Measurements from ENCODE around the gene CYB561A3. TPM values are rescaled to one million over a fixed set of nuclear protein-coding genes. Genes with fewer than 3 reads are reported as not detected.

Gene CYB561A3
- total RNA-seq, 2 experiments from 2014 or later: 49.4 to 59.6 TPM

- Mint-ChIP-seq H3K4me3 (no peak overlapping the region), H3K9me3 (no peaks in the 10 kb centered on the region), H3K4me1 (peaks cover 4% of the 10 kb centered on the region), H3K27ac (peak overlapping the region; percentile 31), H3K27me3 (no peaks in the 10 kb centered on the region), H3K36me3 (ENCODE audit: low read depth) (peaks cover 14% of the 10 kb centered on the region)
- DNase-seq: no peak
- ChIA-PET CTCF (interaction anchor here (2.3 to 2.9 kb wide), 2 partner anchors 14 kb away, joined by 9 to 16 read pairs; no protein-coding TSS in a partner anchor), POLR2A (no interaction called here)
These were observed 11.8 kb downstream of the CYB561A3 start for GRCh38 chr11:61349916-61350315.

GRCh38 chr11:61349189-61349751, 12.4 kb downstream of the CYB561A3 start:
- Mint-ChIP-seq H3K27me3 (no peaks in the 10 kb centered on the region), H3K4me1 (peaks cover 4% of the 10 kb centered on the region), H3K27ac (no peak overlapping the region), H3K36me3 (ENCODE audit: low read depth) (peaks cover 14% of the 10 kb centered on the region), H3K4me3 (no peak overlapping the region), H3K9me3 (no peaks in the 10 kb centered on the region)
- CTCF ChIA-PET: interaction anchor here (0.8 to 2.9 kb wide), 2 partner anchors 9 to 13 kb away, joined by 3 to 16 read pairs; no protein-coding TSS in a partner anchor
- POLR2A ChIA-PET: no interaction called here
- no peak for DNase-seq

- POLR2A ChIA-PET: interaction anchor here (0.7 kb wide), 1 partner anchor 12 kb away, joined by 5 read pairs; no protein-coding TSS in a partner anchor
- CTCF ChIA-PET: interaction anchor here (0.8 to 2.9 kb wide), 8 partner anchors 9 to 42 kb away, joined by 3 to 16 read pairs (median 4); partner anchors contain the start of genes DDB1 and TKFC
- H3K27ac Mint-ChIP-seq: no peak overlapping the region
- H3K27me3 Mint-ChIP-seq: no peaks in the 10 kb centered on the region
- H3K4me3 Mint-ChIP-seq: no peak overlapping the region
- no peaks in the 10 kb centered on the region for H3K9me3 Mint-ChIP-seq
- H3K36me3 Mint-ChIP-seq (ENCODE audit: low read depth): peaks cover 8% of the 10 kb centered on the region
- peaks cover 4% of the 10 kb centered on the region for H3K4me1 Mint-ChIP-seq
- DNase-seq: no peak
These were observed 13.7 kb downstream of the CYB561A3 start for GRCh38 chr11:61347916-61348461.

- no peaks in the 10 kb centered on the region for H3K27me3 Mint-ChIP-seq
- H3K36me3 Mint-ChIP-seq (ENCODE audit: low read depth): peaks cover 4% of the 10 kb centered on the region
- H3K4me3 Mint-ChIP-seq: no peak overlapping the region
- H3K27ac Mint-ChIP-seq: peak overlapping the region; percentile 50
- peaks cover 4% of the 10 kb centered on the region for H3K4me1 Mint-ChIP-seq
- no peak for DNase-seq
- H3K9me3 Mint-ChIP-seq: no peaks in the 10 kb centered on the region
- CTCF ChIA-PET: interaction anchor here (1.1 to 2.5 kb wide), 4 partner anchors 10 to 81 kb away, joined by 3 to 12 read pairs (median 3); no protein-coding TSS in a partner anchor
- POLR2A ChIA-PET: interaction anchor here (0.6 kb wide), 1 partner anchor 57 kb away, joined by 5 read pairs; no protein-coding TSS in a partner anchor
These were observed 15.5 kb downstream of the CYB561A3 start for GRCh38 chr11:61345954-61346843.

- H3K27me3 Mint-ChIP-seq: no peaks in the 10 kb centered on the region
- H3K36me3 Mint-ChIP-seq (ENCODE audit: low read depth): peaks cover 4% of the 10 kb centered on the region
- DNase-seq: no peak
- ChIA-PET CTCF (interaction anchor here (0.9 to 2.5 kb wide), 2 partner anchors 9 to 20 kb away, joined by 3 to 12 read pairs; no protein-coding TSS in a partner anchor), POLR2A (no interaction called here)
- H3K27ac Mint-ChIP-seq: no peak overlapping the region
- H3K4me1 Mint-ChIP-seq: peaks cover 4% of the 10 kb centered on the region
- H3K4me3 Mint-ChIP-seq: no peak overlapping the region
- H3K9me3 Mint-ChIP-seq: no peaks in the 10 kb centered on the region
These were observed 16.5 kb downstream of the CYB561A3 start for GRCh38 chr11:61345170-61345610.

GRCh38 chr11:61343792-61344745, 17.6 kb downstream of the CYB561A3 start:
- Mint-ChIP-seq H3K4me1 (peaks cover 2% of the 10 kb centered on the region), H3K9me3 (no peaks in the 10 kb centered on the region), H3K4me3 (no peak overlapping the region), H3K36me3 (ENCODE audit: low read depth) (no peaks in the 10 kb centered on the region), H3K27me3 (no peaks in the 10 kb centered on the region), H3K27ac (peak overlapping the region; percentile 55)
- ChIA-PET POLR2A (no interaction called here), CTCF (interaction anchor here (0.6 to 2.5 kb wide), 3 partner anchors 8 to 30 kb away, joined by 3 to 12 read pairs (median 3); no protein-coding TSS in a partner anchor)
- DNase-seq: no peak

- Mint-ChIP-seq H3K27me3 (no peaks in the 10 kb centered on the region), H3K36me3 (ENCODE audit: low read depth) (no peaks in the 10 kb centered on the region), H3K9me3 (no peaks in the 10 kb centered on the region), H3K4me3 (no peak overlapping the region), H3K27ac (no peak overlapping the region), H3K4me1 (peaks cover 2% of the 10 kb centered on the region)
- CTCF ChIA-PET: interaction anchor here (1.2 to 1.4 kb wide), 3 partner anchors 19 to 43 kb away, joined by 3 to 5 read pairs (median 5); partner anchors contain the start of gene CYB561A3
- DNase-seq: no peak
- POLR2A ChIA-PET: no interaction called here
These were observed 19.4 kb downstream of the CYB561A3 start for GRCh38 chr11:61342207-61342803.

- ChIA-PET CTCF (interaction anchor here (0.6 to 1.4 kb wide), 4 partner anchors 20 to 44 kb away, joined by 3 to 5 read pairs (median 4); partner anchors contain the start of gene CYB561A3), POLR2A (no interaction called here)
- Mint-ChIP-seq H3K4me3 (no peak overlapping the region), H3K27ac (no peak overlapping the region), H3K9me3 (no peaks in the 10 kb centered on the region), H3K27me3 (no peaks in the 10 kb centered on the region), H3K4me1 (peaks cover 6% of the 10 kb centered on the region), H3K36me3 (ENCODE audit: low read depth) (no peaks in the 10 kb centered on the region)
- no peak for DNase-seq
These were observed 20.0 kb downstream of the CYB561A3 start for GRCh38 chr11:61341706-61342105.

- peaks cover 12% of the 10 kb centered on the region for H3K4me1 Mint-ChIP-seq
- no peak for DNase-seq
- H3K9me3 Mint-ChIP-seq: no peaks in the 10 kb centered on the region
- no peaks in the 10 kb centered on the region for H3K36me3 Mint-ChIP-seq (ENCODE audit: low read depth)
- ChIA-PET POLR2A (no interaction called here), CTCF (interaction anchor here (0.6 to 1.4 kb wide), 5 partner anchors 21 to 494 kb away, joined by 3 to 6 read pairs (median 4); partner anchors contain the start of gene CYB561A3)
- no peak overlapping the region for H3K27ac Mint-ChIP-seq
- H3K4me3 Mint-ChIP-seq: no peak overlapping the region
- no peaks in the 10 kb centered on the region for H3K27me3 Mint-ChIP-seq
These were observed 20.7 kb downstream of the CYB561A3 start for GRCh38 chr11:61340979-61341378.

- ChIA-PET CTCF (interaction anchor here (0.7 to 1.8 kb wide), 5 partner anchors 46 to 673 kb away, joined by 3 to 8 read pairs (median 3); no protein-coding TSS in a partner anchor), POLR2A (no interaction called here)
- peak overlapping the region; percentile 47 for H3K27ac Mint-ChIP-seq
- no peaks in the 10 kb centered on the region for H3K36me3 Mint-ChIP-seq (ENCODE audit: low read depth)
- no peaks in the 10 kb centered on the region for H3K9me3 Mint-ChIP-seq
- no peaks in the 10 kb centered on the region for H3K27me3 Mint-ChIP-seq
- DNase-seq: no peak
- peaks cover 25% of the 10 kb centered on the region for H3K4me1 Mint-ChIP-seq
- no peak overlapping the region for H3K4me3 Mint-ChIP-seq
These were observed 22.2 kb downstream of the CYB561A3 start for GRCh38 chr11:61339490-61339878.

GRCh38 chr11:61338783-61339489, 22.7 kb downstream of the CYB561A3 start:
- no peaks in the 10 kb centered on the region for H3K9me3 Mint-ChIP-seq
- no peak overlapping the region for H3K27ac Mint-ChIP-seq
- ChIA-PET POLR2A (no interaction called here), CTCF (interaction anchor here (0.7 to 1.8 kb wide), 4 partner anchors 47 to 673 kb away, joined by 3 to 8 read pairs (median 3); no protein-coding TSS in a partner anchor)
- H3K36me3 Mint-ChIP-seq (ENCODE audit: low read depth): no peaks in the 10 kb centered on the region
- peaks cover 31% of the 10 kb centered on the region for H3K4me1 Mint-ChIP-seq
- DNase-seq: no peak
- H3K27me3 Mint-ChIP-seq: no peaks in the 10 kb centered on the region
- H3K4me3 Mint-ChIP-seq: no peak overlapping the region

All from activated CD4-positive, alpha-beta T cell treated with anti-CD3 and anti-CD28 coated beads, Interleukin-2, amount 10 ng/mL, durations not matched to agents 7 days and 5 days (primary cell).